Jurkat, Clone E6-1 (cell line): ENCODE results near the gene API5. TPM values are rescaled to one million over a fixed set of nuclear protein-coding genes. Genes with fewer than 3 reads are reported as not detected.
A peak's percentile ranks its signal among the peaks of the same experiment; 100 is the strongest.
"Not testable (repeated sequence)": the region's sequence is repeated elsewhere in the genome, so short reads cannot be mapped to it uniquely, and the experiment has no call there.

Experiments
- DNase-seq: peaks from one replicate; pipeline ENCODE4 v3.0.0-alpha.2; 2011; ENCODE audit warnings: low read depth, low spot score
- H3K4me3 ChIP-seq: 2 replicates; pipeline ENCODE4 v1.5.1; 2011; ENCODE audit warnings: mild to moderate bottlenecking, low read length, control low read depth, moderate library complexity
- polyA plus RNA-seq: library from polyadenylated mRNA; unstranded; fragments of >200 nt; gene quantifications from one replicate; pipeline ENCODE4 v1.2.1, GENCODE V29; 2012; ENCODE audit warnings: missing spikeins; ENCODE audit not compliant: insufficient read length, insufficient read depth

Gene API5
- 45.0 TPM for polyA plus RNA-seq

DNA sequence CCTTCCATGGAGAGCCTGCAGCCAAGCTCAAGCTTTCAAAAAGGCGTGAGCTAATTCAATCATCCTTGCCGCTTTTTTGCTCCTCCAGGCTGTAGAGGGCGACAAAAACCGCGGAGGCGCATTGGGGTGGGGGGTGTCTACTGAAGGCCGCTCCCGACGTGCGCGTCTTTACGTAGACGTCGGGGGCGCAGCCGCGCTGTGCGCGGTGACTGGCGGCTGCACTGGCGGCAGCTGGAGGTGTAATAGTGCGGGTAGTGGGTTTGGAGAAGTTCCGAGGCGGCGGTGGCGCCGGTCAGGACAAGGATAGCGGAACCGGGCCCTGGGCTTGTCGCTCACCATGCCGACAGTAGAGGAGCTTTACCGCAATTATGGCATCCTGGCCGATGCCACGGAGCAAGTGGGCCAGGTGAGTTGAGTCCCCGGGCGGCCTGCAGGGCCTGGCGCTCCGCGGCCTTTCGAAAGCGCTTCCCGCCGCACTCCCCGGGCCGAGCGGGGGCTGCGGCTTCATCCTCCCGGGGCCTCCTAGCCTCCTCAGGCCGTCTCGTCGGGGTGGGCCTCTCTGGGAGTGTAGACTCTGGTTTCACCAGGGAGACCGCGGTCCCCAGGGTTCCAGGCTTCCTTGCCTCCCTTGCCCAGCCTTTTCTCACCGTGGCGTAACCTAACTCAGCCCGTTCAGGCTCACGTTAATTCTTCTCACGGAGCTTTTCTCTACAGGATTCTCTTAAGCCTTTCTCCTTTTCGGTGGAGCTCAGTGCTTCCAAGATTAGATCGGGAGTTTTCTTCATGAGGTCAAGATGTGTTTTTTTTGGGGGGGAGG lies at the start of gene API5:
Gene API5 (plus strand): TSS at position 206 of the 817 bp plus-strand sequence. CDS start 132 bp downstream, at position 338.
- H3K4me3 ChIP-seq = peak within 1 kb of the TSS; percentile 71
- DNase-seq = peak; percentile 93

GRCh38 chr11:43267856-43268580 lies 43.8 kb upstream of the API5 start:
- DNase-seq = no peak
- H3K4me3 ChIP-seq = no peak overlapping the region

- no peak overlapping the region for H3K4me3 ChIP-seq
Observed at GRCh38 chr11:43268786-43269185, 43.0 kb upstream of the API5 start.

DNA sequence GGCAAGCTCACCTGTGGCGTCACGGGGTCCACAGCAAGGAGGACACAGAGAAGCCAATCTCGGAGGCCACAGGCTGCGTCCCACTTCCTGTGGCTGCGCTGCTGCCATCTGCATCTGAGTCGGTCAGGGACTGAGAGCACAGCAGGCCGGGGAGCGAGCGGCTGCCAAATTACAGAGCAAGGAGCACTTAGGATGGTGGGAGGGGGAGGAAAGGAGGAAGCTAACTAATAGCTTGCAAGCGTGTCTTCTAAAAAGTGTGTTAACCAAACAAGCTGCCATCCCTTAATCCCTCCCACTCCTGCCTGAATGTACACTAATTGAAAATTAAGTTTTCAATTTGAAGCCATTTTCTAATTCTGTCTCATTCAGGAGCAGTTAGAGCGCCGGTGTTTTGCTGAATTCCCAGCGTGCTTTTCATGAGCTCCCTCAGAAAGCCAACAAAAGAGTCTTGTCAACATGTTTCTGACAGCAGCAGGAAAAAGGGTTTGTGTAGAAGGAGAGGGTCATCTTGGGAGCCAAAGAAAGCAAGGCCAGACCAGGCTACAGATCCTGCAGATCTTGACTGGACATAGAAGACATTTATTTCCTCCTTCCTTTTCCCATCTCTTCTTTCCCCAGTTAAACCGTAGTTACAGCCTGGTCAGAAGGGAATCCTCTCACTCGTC lies 42.4 kb upstream of the API5 start:
- no peak overlapping the region for H3K4me3 ChIP-seq
- DNase-seq = no peak

More at GRCh38 chr11:43268786-43269185, 43.0 kb upstream of the API5 start:
- no peak for DNase-seq

DNA sequence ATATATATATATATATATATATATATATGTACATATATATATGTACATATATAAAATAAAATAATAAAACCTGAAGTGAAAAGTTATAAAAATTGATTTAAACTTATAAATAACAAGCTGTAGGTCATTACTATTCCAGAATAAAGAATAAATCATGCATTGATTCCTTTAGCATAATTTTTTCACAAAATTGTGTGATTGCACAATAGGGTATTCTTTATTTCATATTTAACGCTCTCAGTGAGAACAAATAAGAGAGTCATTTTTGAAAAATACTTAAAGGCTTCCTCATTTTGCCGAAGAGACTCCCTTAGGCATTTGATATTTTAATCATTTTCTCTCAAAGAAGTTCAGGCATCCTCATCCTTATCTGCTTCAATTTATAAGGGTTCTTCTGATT lies 41.3 kb upstream of the API5 start:
- H3K4me3 ChIP-seq = no peak overlapping the region
- no peak for DNase-seq

GRCh38 chr11:43278193-43278956 lies 33.4 kb upstream of the API5 start:
- peak; percentile 21 for DNase-seq
- H3K4me3 ChIP-seq = no peak overlapping the region

GRCh38 chr11:43282607-43283440 lies 29.0 kb upstream of the API5 start:
- H3K4me3 ChIP-seq = no peak overlapping the region
- peak; percentile 11 for DNase-seq

- no peak overlapping the region for H3K4me3 ChIP-seq
- no peak for DNase-seq
Observed at GRCh38 chr11:43285826-43286225, 26.0 kb upstream of the API5 start.

- H3K4me3 ChIP-seq = no peak overlapping the region
- DNase-seq = peak; percentile 29
Observed at GRCh38 chr11:43289368-43289767, 22.4 kb upstream of the API5 start.

GRCh38 chr11:43298397-43298796 lies 13.4 kb upstream of the API5 start:
- H3K4me3 ChIP-seq = no peak overlapping the region
- no peak for DNase-seq

DNA sequence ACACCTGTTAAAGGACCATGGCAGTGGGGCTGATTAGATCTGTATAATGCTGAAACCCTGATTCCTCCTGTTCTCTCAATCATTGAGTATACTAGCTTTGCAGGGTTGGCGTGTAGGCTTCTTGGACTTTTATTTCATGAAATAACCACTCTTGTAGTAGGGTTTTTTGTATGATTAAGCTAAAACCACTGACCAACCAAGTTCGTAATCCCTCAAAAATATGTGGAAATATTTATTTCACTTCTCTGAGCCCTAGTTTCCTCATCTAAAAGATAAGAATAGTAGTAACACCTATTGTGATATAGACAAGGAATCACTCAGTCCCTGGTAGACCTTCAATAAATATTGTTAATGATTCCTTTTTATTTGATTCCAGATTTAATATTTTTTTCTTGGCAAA lies 4.2 kb downstream of the API5 start:
- DNase-seq = no peak
- H3K4me3 ChIP-seq = no peak overlapping the region

GRCh38 chr11:43316451-43316850 lies 4.7 kb downstream of the API5 start:
- no peak overlapping the region for H3K4me3 ChIP-seq
- peak; percentile 85 for DNase-seq

DNA sequence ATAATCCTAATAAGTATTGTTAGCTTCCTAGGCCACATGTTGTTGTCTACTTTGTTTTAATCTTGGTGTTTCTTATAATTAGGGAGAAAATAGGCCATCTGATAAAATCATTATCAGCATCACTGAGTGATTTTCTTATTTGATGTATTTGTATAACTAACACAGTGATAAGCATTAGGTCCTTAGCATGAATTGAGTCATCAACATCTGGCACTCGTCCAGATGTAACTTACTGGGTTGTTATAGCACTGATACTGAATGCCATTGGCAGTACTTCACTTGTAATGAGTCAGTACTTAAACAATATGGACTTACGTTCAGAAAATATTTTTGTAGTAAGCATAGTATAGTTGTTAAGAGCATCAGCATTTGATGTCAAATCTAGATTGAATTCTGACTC lies 16.2 kb downstream of the API5 start:
- H3K4me3 ChIP-seq = no peak overlapping the region
- DNase-seq = no peak

GRCh38 chr11:43328482-43328881 lies 16.7 kb downstream of the API5 start:
- no peak for DNase-seq
- no peak overlapping the region for H3K4me3 ChIP-seq

GRCh38 chr11:43341159-43341558 lies 29.4 kb downstream of the API5 start:
- no peak overlapping the region for H3K4me3 ChIP-seq
- DNase-seq = no peak

GRCh38 chr11:43351426-43351825 lies 39.6 kb downstream of the API5 start:
- H3K4me3 ChIP-seq, DNase-seq: not testable (repeated sequence)

DNA sequence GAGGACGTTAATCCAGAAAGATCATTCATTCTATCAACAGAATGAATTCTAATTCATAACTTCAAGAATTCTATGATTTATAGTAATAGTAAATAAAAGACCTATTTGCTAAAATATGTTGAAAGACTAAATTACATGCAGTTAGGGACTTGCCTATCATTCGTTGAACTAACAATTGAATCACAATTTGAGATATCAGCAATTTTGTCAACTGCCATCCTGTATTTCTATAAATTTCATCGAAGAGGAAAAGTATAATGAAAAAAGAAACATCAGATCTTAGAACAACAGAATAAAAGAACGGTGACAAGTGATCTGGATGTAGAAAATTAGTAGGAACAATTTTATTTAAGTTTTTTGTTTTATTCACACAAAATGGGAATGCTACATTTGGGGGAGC lies 42.5 kb downstream of the API5 start:
- H3K4me3 ChIP-seq = no peak overlapping the region
- no peak for DNase-seq

GRCh38 chr11:43356336-43356735 lies 44.5 kb downstream of the API5 start:
- DNase-seq = no peak
- H3K4me3 ChIP-seq = no peak overlapping the region
